Liver (tissue), 9 donors: Measurements from ENCODE around the gene HAGH. TPM values are rescaled to one million over a fixed set of nuclear protein-coding genes. Genes with fewer than 3 reads are reported as not detected.

Source experiments
- DNase-seq: peaks from one replicate; pipeline ENCODE4 v3.0.0-alpha.2; 2017; ENCODE audit warnings: low spot score
- H3K27ac ChIP-seq, 2 donors: one replicate each; pipeline ENCODE4 v1.7.0; 2013; ENCODE audit warnings: inconsistent platforms in 2 of 2, low read length in 2 of 2, control low read depth in 1 of 2, low read depth in 1 of 2, mild to moderate bottlenecking in 1 of 2
- H3K27me3 ChIP-seq, 4 donors: one replicate each; pipeline versions ENCODE4 v1.6.1 to v1.7.0; 2013; ENCODE audit warnings: low read length in 3 of 4, inconsistent platforms in 1 of 4, mild to moderate bottlenecking in 1 of 4, moderate library complexity in 1 of 4; ENCODE audit not compliant: control insufficient read depth in 4 of 4, insufficient read depth in 4 of 4
- H3K36me3 ChIP-seq, 4 donors: one replicate each; pipeline versions ENCODE4 v1.6.1 to v1.7.0; 2013; ENCODE audit warnings: low read length in 3 of 4, mild to moderate bottlenecking in 3 of 4, low read depth in 1 of 4, moderate library complexity in 1 of 4; ENCODE audit not compliant: control insufficient read depth in 4 of 4, insufficient read depth in 3 of 4
- H3K4me1 ChIP-seq, 4 donors: one replicate each; pipeline versions ENCODE4 v1.6.1 to v1.7.0; 2013; ENCODE audit warnings: low read length in 3 of 4, mild to moderate bottlenecking in 3 of 4, moderate library complexity in 1 of 4; ENCODE audit not compliant: control insufficient read depth in 4 of 4, insufficient read depth in 4 of 4
- H3K4me3 ChIP-seq, 3 donors: one replicate each; pipeline versions ENCODE4 v1.6.1 to v1.7.0; 2013; ENCODE audit warnings: low read length in 3 of 3, control low read depth in 1 of 3, low read depth in 1 of 3, mild to moderate bottlenecking in 1 of 3
- H3K9ac ChIP-seq, 2 donors: one replicate each; pipeline ENCODE4 v1.7.0; 2013; ENCODE audit warnings: low read length in 2 of 2, mild to moderate bottlenecking in 2 of 2, moderate library complexity in 2 of 2, control low read depth in 1 of 2, low read depth in 1 of 2
- H3K9me3 ChIP-seq, 4 donors: one replicate each; pipeline versions ENCODE4 v1.6.1 to v1.7.0; 2013; ENCODE audit warnings: low read length in 3 of 4; ENCODE audit not compliant: control insufficient read depth in 4 of 4
- ATF3 ChIP-seq: IDR thresholded peaks from 2 replicates; pipeline ENCODE4 v1.6.1; 2016; ENCODE audit warnings: antibody characterized with exemption
- CTCF ChIP-seq: fragments of 150-350 bp; IDR thresholded peaks from 2 replicates; pipeline ENCODE4 v1.5.1; 2017; ENCODE audit warnings: improper control_type of control experiment, low read depth, low read length; ENCODE audit not compliant: missing input control
- EGR1 ChIP-seq, 2 donors: IDR thresholded peaks; 2 replicates each; pipeline ENCODE4 v1.6.1; 2016 to 2018; ENCODE audit warnings: antibody characterized with exemption in 2 of 2, low read depth in 2 of 2
- FOXA1 ChIP-seq: IDR thresholded peaks from 2 replicates; pipeline ENCODE4 v1.6.1; 2016; ENCODE audit warnings: antibody characterized with exemption
- FOXA2 ChIP-seq: IDR thresholded peaks from 2 replicates; pipeline ENCODE4 v1.6.1; 2016; ENCODE audit warnings: antibody characterized with exemption
- GABPA ChIP-seq, 2 donors: IDR thresholded peaks in 1 of 2; conservative IDR thresholded peaks in 1 of 2; 2 replicates each; pipeline ENCODE4 v1.6.1; 2016; ENCODE audit warnings: antibody characterized with exemption in 2 of 2, mild to moderate bottlenecking in 1 of 2, moderate library complexity in 1 of 2
- HNF4A ChIP-seq, 2 donors: conservative IDR thresholded peaks; 2 replicates each; pipeline ENCODE4 v1.6.1; 2016; ENCODE audit warnings: antibody characterized with exemption in 2 of 2, mild to moderate bottlenecking in 2 of 2
- HNF4G ChIP-seq: IDR thresholded peaks from 2 replicates; pipeline ENCODE4 v1.6.1; 2016; ENCODE audit warnings: antibody characterized with exemption
- MAX ChIP-seq: IDR thresholded peaks from 2 replicates; pipeline ENCODE4 v1.6.1; 2016; ENCODE audit warnings: antibody characterized with exemption
- NR2F2 ChIP-seq: IDR thresholded peaks from 2 replicates; pipeline ENCODE4 v1.6.1; 2016; ENCODE audit warnings: antibody characterized with exemption
- RAD21 ChIP-seq, 2 donors: IDR thresholded peaks; 2 replicates each; pipeline ENCODE4 v1.6.1; 2016; ENCODE audit warnings: antibody characterized with exemption in 2 of 2, mild to moderate bottlenecking in 2 of 2
- REST ChIP-seq: IDR thresholded peaks from 2 replicates; pipeline ENCODE4 v1.6.1; 2016; ENCODE audit warnings: antibody characterized with exemption, mild to moderate bottlenecking
- RXRA ChIP-seq, 2 donors: IDR thresholded peaks; 2 replicates each; pipeline ENCODE4 v1.6.1; 2017 to 2018; ENCODE audit warnings: antibody characterized with exemption in 2 of 2, mild to moderate bottlenecking in 1 of 2
- SP1 ChIP-seq: IDR thresholded peaks from 2 replicates; pipeline ENCODE4 v1.6.1; 2018; ENCODE audit warnings: antibody characterized with exemption, mild to moderate bottlenecking
- TAF1 ChIP-seq: conservative IDR thresholded peaks from 2 replicates; pipeline ENCODE4 v1.6.1; 2016; ENCODE audit warnings: antibody characterized with exemption, mild to moderate bottlenecking
- YY1 ChIP-seq: IDR thresholded peaks from 2 replicates; pipeline ENCODE4 v1.6.1; 2016; ENCODE audit warnings: antibody characterized with exemption, mild to moderate bottlenecking
- WGBS: extraction: QIAGEN DNeasy Blood & Tissue Kit; methylation state at CpG from one replicate; pipeline ENCODE4 v1.1.7; 2013; 5-methylcytosine and 5-hydroxymethylcytosine counted together
- polyA plus RNA-seq, 2 donors: library from polyadenylated mRNA; stranded (reverse) in 1 of 2; unstranded in 1 of 2; fragments of 200-250 nt in 1 of 2; fragments of >200 nt in 1 of 2; fragmentation: Nextera tagmentation in 1 of 2; extraction: Ambion mirVana in 1 of 2; gene quantifications; one replicate each; pipeline versions ENCODE4 v1.2.1 to v1.2.3, GENCODE V29; 2013 to 2015
- total RNA-seq, 2 donors: library from RNA; depleted of rRNA; stranded (reverse); fragments of >200 nt; gene quantifications; one replicate each; pipeline ENCODE4 v1.2.3, GENCODE V29; 2014
- donor health status: healthy.
- donor health status: healthy.
- donor health status: healthy.
- donor health status: healthy.
- donor health status: healthy.

The HAGH gene
- total and polyA plus RNA-seq, 4 donors, result 169 to 252 (median 204) TPM

- DNase-seq, result peak; percentile 86
- peak within 1 kb of the TSS; percentile 21 to 89 for H3K9ac ChIP-seq
- WGBS, result under 1% methylated on average over 108 of the region's 108 CpGs
- H3K27me3 ChIP-seq, result no peaks in the 10 kb centered on the region
- TF ChIP-seq TAF1 (no peak), NR2F2 (no peak), FOXA2 (no peak), GABPA (IDR thresholded peaks at IDR 0.05 in 1 of 2, conservative IDR thresholded peaks at IDR 0.05 in 1 of 2) (peak; percentile 89 to 95), ATF3 (no peak), REST (no peak), SP1 (peak; percentile 11), YY1 (peak; percentile 84), RAD21 (IDR thresholded peaks at IDR 0.05) (peak; percentile 29 to 64), CTCF (peak; percentile 65), EGR1 (IDR thresholded peaks at IDR 0.05; ENCODE audit: low read depth in 2 of 2) (no peak), HNF4A (conservative IDR thresholded peaks at IDR 0.05) (no peak), RXRA (IDR thresholded peaks at IDR 0.05) (no peak)
- peaks cover 10 to 50% (median 29%) of the 10 kb centered on the region in 4 donors for H3K4me1 ChIP-seq
- peaks cover 0 to 20% (median 9%) of the 10 kb centered on the region in 4 donors for H3K36me3 ChIP-seq
- peak within 1 kb of the TSS; percentile 73 to 93 (median 78) for H3K4me3 ChIP-seq
- H3K27ac ChIP-seq, result peak within 1 kb of the TSS; percentile 83 to 94
- no peaks in the 10 kb centered on the region for H3K9me3 ChIP-seq
Measured at GRCh38 chr16:1772908-1773702, 53.5 kb downstream of the HAGH start, which contains the start of gene MRPS34. TSS of gene MRPS34 (minus strand) at chr16:1773134. CDS start at chr16:1773119, 15 bp downstream.

GRCh38 chr16:1772362-1772907, 54.2 kb downstream of the HAGH start, which contains the start of gene EME2:
TSS of gene EME2 (plus strand) at chr16:1772810. CDS start at chr16:1773228, 418 bp downstream.
- Histone ChIP-seq H3K27ac (peak within 1 kb of the TSS; percentile 83 to 94), H3K36me3 (peaks cover 0 to 20% (median 6%) of the 10 kb centered on the region in 4 donors), H3K27me3 (no peaks in the 10 kb centered on the region), H3K4me3 (peak within 1 kb of the TSS; percentile 73 to 93 (median 78)), H3K9me3 (no peaks in the 10 kb centered on the region), H3K9ac (peak within 1 kb of the TSS; percentile 21 to 89), H3K4me1 (peaks cover 10 to 50% (median 29%) of the 10 kb centered on the region in 4 donors)
- under 1% methylated on average over 53 of the region's 53 CpGs for WGBS
- TF ChIP-seq RAD21 (IDR thresholded peaks at IDR 0.05) (no peak), TAF1 (no peak), GABPA (IDR thresholded peaks at IDR 0.05 in 1 of 2, conservative IDR thresholded peaks at IDR 0.05 in 1 of 2) (no peak), MAX (no peak), HNF4G (no peak), FOXA1 (no peak)
- peak; percentile 52 for DNase-seq
